Endothelial cell of umbilical vein (primary cell): ENCODE results near the gene USP43. TPM values are rescaled to one million over a fixed set of nuclear protein-coding genes. Genes with fewer than 3 reads are reported as not detected.

ENCODE experiments used
- BruUV-seq: library from RNA; stranded (reverse); fragments of 400-500 nt; replicated peaks from 2 replicates; lab custom pipeline; 2021; lab: Mats Ljungman, UMichigan
- CTCF ChIA-PET: fragments of 300-600, 350-600 bp; sonication (Branson Sonifier 250); formaldehyde crosslinking; loops from one replicate; lab custom pipeline; 2021; ENCODE audit warnings: antibody characterized with exemption, inconsistent platforms; lab: Charles Lee
- POLR2A ChIA-PET: fragments of 300-600, 350-600 bp; sonication (Branson Sonifier 250); formaldehyde crosslinking; loops from one replicate; lab custom pipeline; 2021; ENCODE audit warnings: antibody characterized with exemption, inconsistent platforms; lab: Charles Lee
- DNase-seq: peaks from one replicate; pipeline ENCODE4 v3.0.0-alpha.2; 2011; ENCODE audit warnings: low read depth, low spot score
- FAIRE-seq: peaks from 2 replicates; lab custom pipeline; 2011; peaks lifted over from hg19 to GRCh38; lab: Jason Lieb, UNC
- H2AFZ ChIP-seq: 2 replicates; pipeline ENCODE4 v1.6.0; 2012; ENCODE audit warnings: low read depth, low read length, control low read depth, inconsistent platforms
- H3K27ac ChIP-seq: 2 replicates; pipeline ENCODE4 v1.5.1; 2011; ENCODE audit warnings: low read depth, mild to moderate bottlenecking, control low read depth, low read length, moderate library complexity; ENCODE audit not compliant: insufficient read depth
- H3K27me3 ChIP-seq, 2 experiments: 2 replicates each; pipeline versions ENCODE4 v1.6.0 to v1.6.1; 2011; ENCODE audit warnings: low read length in 2 of 2, mixed read lengths in 1 of 2; ENCODE audit not compliant: control insufficient read depth in 2 of 2, insufficient read depth in 2 of 2
- H3K36me3 ChIP-seq, 2 experiments: 2 replicates in 1 of 2; 3 replicates in 1 of 2; pipeline ENCODE4 v1.5.1; 2011; ENCODE audit warnings: low read length in 2 of 2, mild to moderate bottlenecking in 1 of 2, moderate library complexity in 1 of 2; ENCODE audit not compliant: control insufficient read depth in 2 of 2, insufficient read depth in 2 of 2; ENCODE audit errors: extremely low read depth in 1 of 2
- H3K4me1 ChIP-seq: 3 replicates; pipeline ENCODE4 v1.5.1; 2011; ENCODE audit warnings: mild to moderate bottlenecking, low read length; ENCODE audit not compliant: control insufficient read depth, insufficient read depth; ENCODE audit errors: extremely low read depth
- H3K4me2 ChIP-seq: 2 replicates; pipeline ENCODE4 v1.6.1; 2011; ENCODE audit warnings: low read length, control low read depth, mixed read lengths; ENCODE audit not compliant: insufficient read depth
- H3K4me3 ChIP-seq, 3 experiments: fragments of 200-600 bp in 1 of 3; sonication (generic), shearing (Covaris generic) in 1 of 3; replicated peaks in 1 of 3; 2 replicates each; pipeline ENCODE4 v1.5.1; 2011 to 2016; ENCODE audit warnings: control low read depth in 3 of 3, low read length in 3 of 3, mild to moderate bottlenecking in 2 of 3, inconsistent platforms in 1 of 3, low read depth in 1 of 3, moderate library complexity in 1 of 3; ENCODE audit not compliant: insufficient read depth in 1 of 3
- H3K79me2 ChIP-seq: 2 replicates; pipeline ENCODE4 v1.6.0; 2012; ENCODE audit warnings: low read length, inconsistent platforms; ENCODE audit not compliant: control insufficient read depth, insufficient read depth
- H3K9ac ChIP-seq: replicated peaks from 2 replicates; pipeline ENCODE3; 2011; ENCODE audit warnings: low read length, control low read depth; ENCODE audit not compliant: insufficient read depth; ENCODE audit errors: extremely low read depth
- H3K9me1 ChIP-seq: replicated peaks from 3 replicates; pipeline ENCODE4 v1.6.0; 2011; ENCODE audit warnings: mild to moderate bottlenecking, low read length; ENCODE audit not compliant: control insufficient read depth, insufficient read depth; ENCODE audit errors: extremely low read depth
- H3K9me3 ChIP-seq: replicated peaks from 2 replicates; pipeline ENCODE4 v1.5.1; 2012; ENCODE audit warnings: low read length, inconsistent platforms; ENCODE audit not compliant: control insufficient read depth, insufficient read depth
- H4K20me1 ChIP-seq: replicated peaks from 2 replicates; pipeline ENCODE3; 2011; ENCODE audit warnings: mild to moderate bottlenecking, low read length; ENCODE audit not compliant: control insufficient read depth, insufficient read depth; ENCODE audit errors: extremely low read depth
- EZH2 ChIP-seq: IDR thresholded peaks from 2 replicates; pipeline ENCODE4 v1.6.1; 2012; ENCODE audit warnings: borderline replicate concordance, low read depth, mild to moderate bottlenecking, moderate library complexity, low read length, inconsistent platforms; ENCODE audit not compliant: severe bottlenecking
- JUN ChIP-seq: IDR thresholded peaks from 2 replicates; pipeline ENCODE4 v1.6.1; 2011; ENCODE audit warnings: borderline replicate concordance, low read depth; ENCODE audit not compliant: insufficient read length, insufficient read depth
- POLR2A ChIP-seq: IDR thresholded peaks from 2 replicates; pipeline ENCODE4 v1.6.1; 2012; ENCODE audit warnings: low read depth, mild to moderate bottlenecking, control low read depth, low read length
- dilution Hi-C: fragments of 300-500 bp; cut with MboI; formaldehyde crosslinking; loops from one replicate; pipeline ENCODE4 v1.15.0; 2019; ENCODE audit warnings: low sequenced_read_pairs; ENCODE audit not compliant: extremely low pct_ligation_motif_present
- intact Hi-C: fragments of 100-400 bp; cut with micrococcal nuclease; formaldehyde crosslinking; loops from one replicate; pipeline ENCODE4 v1.10.0; 2022
- polyA plus RNA-seq, 4 experiments: library from polyadenylated mRNA; depleted of rRNA in 3 of 4; stranded (reverse) in 3 of 4; unstranded in 1 of 4; fragments of >200 nt; gene quantifications; 2 replicates each; pipeline versions ENCODE4 v1.2.1 to v1.2.3, GENCODE V29; 2011 to 2012; ENCODE audit warnings: missing spikeins in 1 of 4
- total RNA-seq: library from RNA; stranded (reverse); gene quantifications from 2 replicates; pipeline ENCODE4 v1.2.3, GENCODE V29; 2021
- TF ChIP-seq, protein P1 (sequence below), 2 donors: IDR thresholded peaks; 1 replicate in 1 of 2; 2 replicates in 1 of 2; pipeline ENCODE4 v1.5.1; 2011; ENCODE audit warnings: low read length in 2 of 2, mild to moderate bottlenecking in 2 of 2, moderate library complexity in 2 of 2, control low read depth in 1 of 2, inconsistent platforms in 1 of 2, low read depth in 1 of 2; ENCODE audit not compliant: insufficient read depth in 1 of 2; ENCODE audit errors: extremely low read depth in 1 of 2
- TF ChIP-seq, protein P2 (sequence below): IDR thresholded peaks from 2 replicates; pipeline ENCODE4 v1.6.1; 2011; ENCODE audit not compliant: insufficient read depth, insufficient read length

Gene USP43
- total and polyA plus RNA-seq, 2 donors (not counting 3 experiments of a cell fraction or from before 2014, with no cell fraction given) = 0.01 TPM; not detected in 1

DNA sequence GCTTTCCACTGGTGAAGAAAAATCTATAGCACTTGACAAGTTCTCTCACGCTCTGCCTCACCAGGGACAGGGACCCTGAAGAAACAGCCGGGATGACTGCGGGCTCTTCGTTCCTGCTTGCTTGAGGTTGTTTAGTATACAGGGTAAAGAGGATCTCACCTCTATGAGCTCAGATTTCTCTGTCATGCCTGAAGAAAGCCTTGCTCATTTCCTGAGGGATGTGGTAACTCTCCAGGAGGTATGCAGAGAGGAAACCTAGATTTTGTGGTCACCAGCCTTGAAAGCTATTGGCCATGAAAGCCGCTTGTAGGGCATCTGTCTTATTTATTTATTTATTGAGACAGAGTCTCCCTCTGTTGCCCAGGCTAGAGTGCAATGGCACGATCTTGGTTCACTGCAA is 23.2 kb downstream of the USP43 start:
- H3K9ac ChIP-seq = no peak overlapping the region
- FAIRE-seq = no peak
- intact Hi-C loops = no loop called here
- H3K9me1 ChIP-seq = no peaks in the 10 kb centered on the region
- ChIA-PET CTCF (no interaction called here), POLR2A (no interaction called here)
- H2AFZ ChIP-seq = no peak overlapping the region
- H3K4me1 ChIP-seq = no peaks in the 10 kb centered on the region
- no peak overlapping the region for H3K4me2 ChIP-seq
- no peak overlapping the region for H3K4me3 ChIP-seq
- TF ChIP-seq JUN (no peak), POLR2A (no peak), EZH2 (no peak)
- TF ChIP-seq, protein P1, sequence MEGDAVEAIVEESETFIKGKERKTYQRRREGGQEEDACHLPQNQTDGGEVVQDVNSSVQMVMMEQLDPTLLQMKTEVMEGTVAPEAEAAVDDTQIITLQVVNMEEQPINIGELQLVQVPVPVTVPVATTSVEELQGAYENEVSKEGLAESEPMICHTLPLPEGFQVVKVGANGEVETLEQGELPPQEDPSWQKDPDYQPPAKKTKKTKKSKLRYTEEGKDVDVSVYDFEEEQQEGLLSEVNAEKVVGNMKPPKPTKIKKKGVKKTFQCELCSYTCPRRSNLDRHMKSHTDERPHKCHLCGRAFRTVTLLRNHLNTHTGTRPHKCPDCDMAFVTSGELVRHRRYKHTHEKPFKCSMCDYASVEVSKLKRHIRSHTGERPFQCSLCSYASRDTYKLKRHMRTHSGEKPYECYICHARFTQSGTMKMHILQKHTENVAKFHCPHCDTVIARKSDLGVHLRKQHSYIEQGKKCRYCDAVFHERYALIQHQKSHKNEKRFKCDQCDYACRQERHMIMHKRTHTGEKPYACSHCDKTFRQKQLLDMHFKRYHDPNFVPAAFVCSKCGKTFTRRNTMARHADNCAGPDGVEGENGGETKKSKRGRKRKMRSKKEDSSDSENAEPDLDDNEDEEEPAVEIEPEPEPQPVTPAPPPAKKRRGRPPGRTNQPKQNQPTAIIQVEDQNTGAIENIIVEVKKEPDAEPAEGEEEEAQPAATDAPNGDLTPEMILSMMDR (IDR thresholded peaks at IDR 0.05; ENCODE audit: extremely low read depth in 1 of 2, insufficient read depth in 1 of 2, low read depth in 1 of 2, low read length in 2 of 2) = no peak
- TF ChIP-seq, protein P2, sequence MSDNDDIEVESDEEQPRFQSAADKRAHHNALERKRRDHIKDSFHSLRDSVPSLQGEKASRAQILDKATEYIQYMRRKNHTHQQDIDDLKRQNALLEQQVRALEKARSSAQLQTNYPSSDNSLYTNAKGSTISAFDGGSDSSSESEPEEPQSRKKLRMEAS = no peak
- H4K20me1 ChIP-seq = no peaks in the 10 kb centered on the region
- H3K9me3 ChIP-seq = no peaks in the 10 kb centered on the region
- no peaks in the 10 kb centered on the region for H3K36me3 ChIP-seq
- dilution Hi-C loops = no loop called here
- H3K79me2 ChIP-seq = no peaks in the 10 kb centered on the region
- H3K27me3 ChIP-seq = no peaks in the 10 kb centered on the region
- no peak for DNase-seq
- no TSS peak for BruUV-seq
- H3K27ac ChIP-seq = no peak overlapping the region

DNA sequence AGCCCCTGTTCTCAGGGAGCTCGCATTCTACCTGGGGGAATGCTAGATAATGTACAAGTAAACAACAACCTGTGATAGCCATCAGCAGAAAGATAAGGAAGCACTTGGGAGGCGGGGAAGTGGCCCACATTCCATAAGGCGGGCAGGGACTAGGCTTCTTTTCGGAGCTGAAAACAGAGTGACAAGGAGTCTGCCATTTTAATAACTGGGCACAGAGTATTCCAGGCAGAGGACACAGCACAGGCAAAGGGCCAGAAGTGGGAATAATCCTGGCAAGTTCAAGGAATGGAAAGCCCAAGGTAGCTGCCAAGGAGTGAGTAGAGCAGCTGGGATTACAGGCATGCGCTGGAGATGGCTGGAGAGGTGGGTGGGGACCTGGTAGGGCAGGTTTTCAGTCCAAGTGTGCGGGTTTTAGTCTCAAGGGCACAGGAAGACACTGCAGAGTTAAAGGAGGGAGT is 24.3 kb downstream of the USP43 start:
- dilution Hi-C loops = no loop called here
- CTCF ChIA-PET = no interaction called here
- no peak for DNase-seq
- Histone ChIP-seq H3K9me1 (no peaks in the 10 kb centered on the region), H4K20me1 (no peaks in the 10 kb centered on the region), H3K4me1 (no peaks in the 10 kb centered on the region), H3K27me3 (no peaks in the 10 kb centered on the region), H3K4me3 (no peak overlapping the region), H3K27ac (no peak overlapping the region), H3K36me3 (no peaks in the 10 kb centered on the region), H3K9ac (no peak overlapping the region), H3K4me2 (no peak overlapping the region), H2AFZ (no peak overlapping the region), H3K79me2 (no peaks in the 10 kb centered on the region), H3K9me3 (no peaks in the 10 kb centered on the region)
- POLR2A ChIA-PET = no interaction called here
- BruUV-seq = no TSS peak
- TF ChIP-seq EZH2 = no peak
- TF ChIP-seq JUN = no peak
- TF ChIP-seq, protein P2 = no peak
- FAIRE-seq = no peak
- intact Hi-C loops = no loop called here
